HS-5 (cell line): ENCODE measurements around the gene UQCC2.
A peak's percentile ranks its signal among the peaks of the same experiment; 100 is the strongest.

ENCODE experiments used
- DNase-seq: peaks from one replicate; pipeline ENCODE4 v3.0.0-alpha.2; 2012; ENCODE audit warnings: low read depth

Gene UQCC2

DNA sequence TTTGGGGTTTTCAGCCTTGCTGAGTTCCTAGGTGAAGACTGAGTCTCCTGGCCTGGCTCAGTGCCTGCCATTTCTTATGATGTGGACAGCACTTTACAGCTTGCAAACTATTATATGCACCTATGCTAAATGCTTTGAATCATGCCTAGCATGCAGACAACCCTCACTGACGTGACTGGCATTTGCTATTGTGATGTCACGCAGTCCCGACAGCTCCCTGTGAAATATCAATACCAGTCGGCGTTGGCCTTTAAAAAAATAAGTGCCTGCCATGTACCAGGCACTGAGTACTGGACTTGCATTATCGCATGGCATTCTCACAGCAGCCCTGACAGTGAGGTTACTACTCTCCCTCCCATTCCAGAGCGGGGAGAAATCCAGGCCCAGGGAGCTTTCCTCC is 35.5 kb downstream of the UQCC2 start:
- DNase-seq: no peak

DNA sequence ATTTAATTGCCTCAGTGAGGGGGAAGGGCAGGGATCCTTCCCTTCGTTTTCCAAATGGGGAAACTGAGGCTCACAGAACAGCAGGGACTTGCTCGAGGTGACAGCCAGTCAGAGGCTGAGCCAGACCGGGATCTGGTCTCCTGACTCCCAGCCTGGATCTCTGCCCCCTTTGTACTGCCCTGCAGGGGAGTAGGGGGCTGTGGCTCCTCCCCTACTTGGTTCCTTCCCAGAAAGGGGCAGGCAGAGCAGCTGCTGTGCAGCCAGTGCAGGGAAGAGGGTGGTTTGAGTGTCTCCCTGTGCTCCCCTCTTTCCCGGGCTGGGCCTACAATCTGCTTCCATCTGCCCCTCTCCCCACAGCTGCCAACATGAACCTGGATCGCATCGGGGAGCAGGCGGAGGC is 37.6 kb downstream of the UQCC2 start:
- DNase-seq: no peak

- peak; percentile 92 for DNase-seq
Measured at GRCh38 chr6:33672808-33673207, 38.7 kb downstream of the UQCC2 start.

- no peak for DNase-seq
Measured at GRCh38 chr6:33671744-33672072, 39.8 kb downstream of the UQCC2 start.

GRCh38 chr6:33670971-33671743 is 40.3 kb downstream of the UQCC2 start:
- no peak for DNase-seq

- DNase-seq: no peak
Measured at GRCh38 chr6:33670086-33670660, 41.3 kb downstream of the UQCC2 start.

DNA sequence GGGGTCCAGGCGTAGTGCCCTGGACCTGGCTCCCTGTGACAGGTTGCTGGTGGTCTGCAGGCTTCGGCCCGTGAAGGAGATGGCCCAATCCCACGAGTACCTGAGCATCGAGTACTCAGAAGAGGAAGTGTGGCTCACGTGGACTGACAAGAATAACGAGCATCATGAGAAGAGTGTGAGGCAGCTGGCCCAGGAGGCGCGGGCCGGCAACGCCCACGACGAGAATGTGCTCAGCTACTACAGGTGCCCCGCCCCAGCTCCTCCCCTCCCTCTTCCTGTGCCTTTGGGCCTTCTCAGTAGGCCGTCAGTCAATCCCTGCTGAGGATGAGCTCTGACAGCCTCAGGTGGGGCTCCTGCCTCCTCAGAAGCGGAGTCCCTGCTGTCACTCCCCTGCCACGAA is 42.6 kb downstream of the UQCC2 start:
- DNase-seq: no peak

- DNase-seq: no peak
Measured at GRCh38 chr6:33668328-33668727, 43.2 kb downstream of the UQCC2 start.

- no peak for DNase-seq
Measured at GRCh38 chr6:33667776-33668175, 43.7 kb downstream of the UQCC2 start.

DNA sequence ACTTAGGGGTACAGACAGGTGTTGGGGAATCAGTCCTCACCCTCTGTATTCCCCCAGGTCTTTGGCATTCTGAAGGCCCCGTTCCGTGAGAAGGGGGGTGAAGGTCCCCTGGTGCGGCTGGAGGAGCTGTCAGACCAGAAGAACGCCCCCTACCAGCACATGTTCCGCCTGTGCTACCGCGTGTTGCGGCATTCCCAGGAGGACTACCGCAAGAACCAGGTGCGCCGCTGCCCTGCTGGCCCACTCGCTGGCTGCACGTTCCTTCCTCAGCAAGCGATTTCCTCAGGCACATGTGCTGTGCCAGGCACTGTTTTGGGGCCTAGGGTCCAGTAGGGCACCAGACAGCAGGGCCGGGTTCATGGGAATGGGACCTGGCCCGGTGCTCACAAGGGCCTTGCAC is 44.4 kb downstream of the UQCC2 start:
- DNase-seq: no peak

DNA sequence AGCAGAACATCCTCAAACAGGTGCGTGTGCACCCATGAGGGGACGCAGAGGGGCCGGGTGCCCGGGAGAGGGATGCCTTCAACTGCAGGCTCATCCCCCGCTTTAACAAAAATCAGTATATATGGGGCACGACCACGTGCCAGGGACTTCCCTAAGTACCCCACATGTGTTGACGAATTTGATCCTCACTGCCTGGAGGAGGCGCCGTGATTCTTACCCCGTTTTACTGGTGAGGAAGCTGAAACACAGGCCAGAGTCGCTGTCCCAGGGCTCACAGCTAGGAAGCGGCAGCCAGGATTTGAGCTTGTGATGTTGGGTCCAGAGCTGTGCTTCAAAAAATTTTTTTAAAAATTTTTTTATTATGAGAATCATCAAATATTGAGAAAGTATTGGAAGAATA is 45.5 kb downstream of the UQCC2 start:
- DNase-seq: no peak

GRCh38 chr6:33664506-33665057 is 46.9 kb downstream of the UQCC2 start:
- no peak for DNase-seq

DNA sequence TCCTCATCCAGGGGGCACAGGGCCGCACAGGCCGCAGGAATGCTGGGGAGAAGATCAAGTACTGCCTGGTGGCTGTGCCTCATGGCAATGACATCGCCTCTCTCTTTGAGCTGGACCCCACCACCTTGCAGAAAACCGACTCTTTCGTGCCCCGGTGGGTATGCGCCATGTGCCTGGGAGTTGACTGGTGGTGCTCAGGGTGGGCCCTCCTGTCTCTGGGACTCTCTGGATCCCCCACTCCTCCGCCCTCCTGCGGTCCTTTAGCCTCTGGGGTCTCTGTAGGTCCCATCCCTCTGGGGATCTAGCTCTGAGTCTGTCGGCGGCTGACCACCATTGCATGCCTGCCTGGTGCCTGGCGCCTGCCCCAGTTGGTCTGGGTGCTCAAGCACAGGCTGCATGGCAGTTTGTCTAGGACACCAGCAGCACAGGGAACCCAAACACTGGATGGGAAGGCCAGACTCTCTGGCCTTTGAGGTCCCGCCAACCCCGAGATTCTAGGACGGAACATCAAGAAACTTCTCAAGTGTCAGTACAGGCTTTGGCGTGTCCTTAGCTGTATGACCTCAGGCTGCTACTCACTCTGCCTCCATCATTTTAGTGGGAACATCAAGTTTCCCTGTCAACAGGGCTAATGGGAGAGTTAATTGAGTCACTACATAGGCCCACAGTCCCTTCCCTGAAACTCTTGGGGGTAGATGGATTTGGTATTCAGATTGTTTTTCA is 47.6 kb downstream of the UQCC2 start:
- no peak for DNase-seq

DNA sequence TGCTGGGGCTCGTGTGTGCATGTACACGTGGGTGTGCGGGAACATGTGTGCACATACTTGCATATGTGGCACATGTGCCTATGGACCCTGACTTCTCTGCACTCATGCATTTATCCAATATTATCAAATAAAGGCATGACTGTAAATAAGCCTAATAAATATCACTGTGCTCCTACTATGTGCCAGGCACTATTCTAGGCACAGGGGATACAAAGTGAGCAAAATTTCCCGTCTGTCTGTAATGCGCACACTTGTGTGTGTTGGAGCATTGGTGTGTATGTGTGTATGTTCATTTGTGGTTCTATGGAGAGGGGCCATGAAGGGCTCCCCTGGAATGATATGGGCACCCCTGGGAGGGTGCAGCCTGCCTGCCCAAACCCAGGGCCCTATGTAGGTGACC is 48.5 kb downstream of the UQCC2 start:
- no peak for DNase-seq

DNA sequence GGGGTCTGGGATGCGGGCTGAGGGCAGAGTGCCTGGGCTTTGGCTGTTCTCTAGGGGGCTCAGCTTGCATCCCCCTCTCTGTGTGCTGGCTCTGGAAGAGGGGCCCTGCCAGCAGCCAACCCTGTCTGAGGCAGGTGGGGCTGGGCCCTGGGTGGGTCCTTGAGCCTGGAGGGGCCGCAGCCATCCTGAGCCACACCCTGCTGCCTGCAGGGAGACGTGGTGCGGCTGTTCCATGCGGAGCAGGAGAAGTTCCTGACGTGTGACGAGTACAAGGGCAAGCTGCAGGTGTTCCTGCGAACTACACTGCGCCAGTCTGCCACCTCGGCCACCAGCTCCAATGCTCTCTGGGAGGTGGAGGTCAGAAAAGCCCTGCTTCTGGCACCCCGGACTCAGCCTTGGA is 49.2 kb downstream of the UQCC2 start:
- DNase-seq: no peak

DNA sequence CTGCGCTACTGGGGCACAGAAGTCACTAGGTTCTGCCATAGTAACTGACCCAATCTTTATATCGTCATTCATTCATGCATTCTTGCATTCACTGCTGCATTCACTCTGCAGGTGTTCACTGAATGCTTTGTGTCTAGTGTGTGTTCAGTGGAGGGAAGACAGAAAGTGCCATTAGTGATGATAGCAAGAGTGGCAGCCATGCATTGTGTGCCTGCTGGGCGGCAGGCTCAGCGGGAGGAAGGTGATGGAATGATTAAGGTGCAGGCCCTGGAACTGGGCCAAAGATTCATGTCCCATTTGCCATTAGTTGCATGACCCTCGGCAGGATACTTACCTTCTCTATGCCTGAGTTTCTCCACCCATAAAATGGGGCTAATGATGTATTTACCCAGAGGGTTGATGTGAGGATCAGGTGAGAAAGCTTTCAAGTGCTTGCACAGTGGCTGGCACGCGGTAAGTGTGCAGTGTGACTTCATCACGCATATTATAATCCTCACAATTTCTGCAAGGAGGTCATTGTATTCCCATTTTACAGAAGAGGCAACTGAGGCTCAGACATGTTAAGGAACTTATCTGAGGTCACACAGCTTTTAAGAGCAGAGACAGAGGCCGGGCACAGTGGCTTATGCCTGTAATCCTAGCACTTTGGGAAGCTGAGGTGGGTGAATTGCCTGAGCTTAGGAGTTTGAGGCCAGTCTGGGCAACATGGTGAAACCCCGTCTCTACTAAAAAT is 50.2 kb downstream of the UQCC2 start:
- DNase-seq: no peak

DNA sequence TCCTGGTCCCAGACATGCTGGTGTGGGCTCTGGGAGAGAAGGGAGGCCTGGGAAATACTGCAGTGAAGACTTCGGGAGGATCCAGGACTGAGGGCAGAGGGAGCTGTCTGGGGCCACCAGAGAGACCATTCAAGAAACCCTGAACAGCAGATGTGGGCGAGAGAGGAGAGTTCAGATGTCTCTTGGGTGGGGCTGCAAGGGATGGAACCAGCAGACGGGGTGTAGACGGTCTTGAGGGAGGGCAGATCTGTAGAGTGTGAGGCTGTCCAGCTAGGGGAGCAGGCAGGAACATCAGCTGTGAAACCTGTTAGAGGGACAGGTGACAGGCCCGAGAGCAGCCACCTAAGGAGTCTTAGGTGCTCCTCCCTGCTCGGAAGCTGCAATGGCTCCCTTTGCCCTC is 51.5 kb downstream of the UQCC2 start:
- DNase-seq: no peak

GRCh38 chr6:33658982-33659689 is 52.4 kb downstream of the UQCC2 start:
- no peak for DNase-seq

DNA sequence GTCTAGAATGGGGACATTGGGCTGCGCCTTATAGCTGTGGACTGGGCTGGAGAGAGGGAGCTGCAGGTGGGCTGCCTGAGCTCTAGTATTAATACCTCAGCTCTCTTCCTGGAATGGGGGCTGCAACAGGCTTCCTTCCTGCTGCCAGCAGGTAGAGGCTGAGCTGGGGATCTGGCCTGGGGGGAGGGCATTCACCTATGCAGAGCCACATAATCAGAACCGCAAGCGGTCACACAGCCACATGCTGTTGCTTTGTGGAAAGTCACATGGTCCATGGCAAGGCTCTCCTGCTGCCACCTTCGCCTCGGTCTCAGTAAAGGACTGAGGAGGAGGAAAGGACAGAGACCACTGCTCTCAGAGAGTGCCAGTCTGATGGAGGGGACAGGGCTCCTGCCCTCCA is 54.7 kb downstream of the UQCC2 start:
- no peak for DNase-seq

DNA sequence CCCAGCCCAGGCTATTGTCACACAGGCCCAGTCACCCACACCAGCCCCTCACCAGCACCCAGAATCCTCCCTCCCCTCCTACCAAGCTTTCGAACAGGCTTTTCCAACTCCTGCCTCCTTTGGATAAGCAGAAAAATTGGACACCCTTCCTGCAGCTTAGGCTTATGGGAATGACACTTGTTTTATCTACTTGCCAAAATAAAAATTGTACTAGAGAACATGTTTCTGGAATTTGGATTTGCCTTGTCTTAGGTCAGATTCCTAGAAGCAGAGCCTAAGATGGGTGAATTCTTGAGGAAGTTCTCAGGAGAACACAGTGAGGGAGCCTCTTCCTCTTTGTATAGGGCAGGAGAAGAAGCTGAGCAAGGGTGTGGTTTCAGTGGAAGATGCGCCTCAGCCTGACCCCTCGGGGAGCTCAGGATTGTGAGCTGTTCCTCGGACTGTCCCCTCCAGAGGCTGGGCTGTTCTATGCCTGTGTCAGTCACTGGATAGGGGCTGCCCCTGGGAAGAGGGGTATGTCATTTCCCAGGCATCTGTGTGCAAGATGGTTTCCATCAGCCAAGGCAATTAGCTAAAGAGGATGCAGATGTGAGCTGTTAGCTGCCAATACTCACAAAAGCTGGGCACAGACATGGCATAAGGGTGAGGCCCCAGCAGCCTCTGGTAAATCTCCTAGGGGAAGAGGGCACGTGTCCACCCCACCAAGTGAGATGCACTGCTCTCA is 56.5 kb downstream of the UQCC2 start:
- no peak for DNase-seq

DNA sequence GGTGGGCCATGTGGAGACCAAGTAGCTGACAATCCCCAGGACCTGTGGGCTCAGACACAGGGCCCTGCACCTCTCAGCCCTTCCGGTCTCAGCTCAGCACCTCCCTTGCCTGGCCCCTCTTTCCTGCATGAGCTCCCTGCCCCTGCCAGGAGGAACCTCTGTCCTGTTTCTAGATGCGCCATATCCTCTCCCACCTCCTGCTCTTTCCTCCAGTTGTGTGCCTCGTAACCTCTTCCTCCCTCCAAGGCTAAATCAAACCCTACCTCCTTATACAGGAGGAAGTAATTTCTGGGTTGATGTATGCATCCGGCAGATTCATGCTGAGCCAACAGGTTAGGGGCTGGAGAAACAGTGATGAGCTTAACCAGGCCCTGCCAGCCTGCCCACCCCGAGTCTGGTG is 59.5 kb downstream of the UQCC2 start:
- DNase-seq: no peak
